A549 (cell line): Measurements from ENCODE around the gene PPP1R9A. TPM values are rescaled to one million over a fixed set of nuclear protein-coding genes. Genes with fewer than 3 reads are reported as not detected.

Experiments used
- ATAC-seq, 2 experiments: fragments of 200-7000 bp in 1 of 2; fragments of >200 bp in 1 of 2; cut with Nextera tagmentation in 1 of 2; cut with Tn5 transposase in 1 of 2; 3 replicates each; pipeline versions ENCODE4 v1.8.0 to v1.9.1; 2018 to 2020; ENCODE audit warnings: mild to moderate bottlenecking in 1 of 2, moderate library complexity in 1 of 2
- CTCF ChIA-PET: fragments of 300-600 bp; sonication (Branson Sonifier 250); formaldehyde crosslinking; extraction: SDS; loops from one replicate; lab custom pipeline; 2021; ENCODE audit warnings: antibody characterized with exemption, inconsistent platforms; lab: Yijun Ruan, JAX
- POLR2A ChIA-PET: fragments of 350-600 bp; formaldehyde crosslinking; extraction: SDS; loops from one replicate; lab custom pipeline; 2021; ENCODE audit warnings: antibody characterized with exemption, inconsistent platforms; lab: Yijun Ruan, JAX
- DNase-seq, 2 experiments: peaks; one replicate each; pipeline versions ENCODE4 v3.0.0 to v3.0.0-alpha.2; 2011 to 2016; ENCODE audit warnings: low read depth in 1 of 2, low spot score in 1 of 2
- FAIRE-seq: peaks from 2 replicates; lab custom pipeline; 2011; peaks lifted over from hg19 to GRCh38; lab: Jason Lieb, UNC
- H3K27ac ChIP-seq, 2 experiments: fragments of >200 bp; sonication (Bioruptor Twin); formaldehyde crosslinking; 3 replicates each; pipeline ENCODE4 v1.5.1; 2016 to 2017
- H3K4me1 ChIP-seq: fragments of >200 bp; sonication (Bioruptor Twin); formaldehyde crosslinking; 3 replicates; pipeline ENCODE4 v1.6.1; 2016
- H3K4me2 ChIP-seq: fragments of >200 bp; sonication (Bioruptor Twin); formaldehyde crosslinking; 3 replicates; pipeline ENCODE4 v1.6.1; 2016
- H3K4me3 ChIP-seq: fragments of >200 bp; sonication (Bioruptor Twin); formaldehyde crosslinking; 3 replicates; pipeline ENCODE4 v1.5.1; 2016
- H3K9me3 ChIP-seq: fragments of >200 bp; sonication (Bioruptor Twin); formaldehyde crosslinking; 3 replicates; pipeline ENCODE4 v1.6.1; 2016
- BHLHE40 ChIP-seq: IDR thresholded peaks from 2 replicates; pipeline ENCODE4 v1.6.1; 2012; ENCODE audit warnings: low read depth, low read length, inconsistent platforms
- CTCF ChIP-seq: fragments of >200 bp; sonication (Bioruptor Twin); formaldehyde crosslinking; IDR thresholded peaks from 3 replicates; pipeline ENCODE4 v1.5.1; 2016
- E2F6 ChIP-seq: IDR thresholded peaks from 2 replicates; pipeline ENCODE4 v1.6.1; 2012; ENCODE audit warnings: low read depth, borderline replicate concordance
- EHF ChIP-seq: fragments of 250-450 bp; sonication (Bioruptor Pico); IDR thresholded peaks from 2 replicates; pipeline ENCODE4 v1.5.0; 2020; ENCODE audit warnings: mild to moderate bottlenecking
- ESRRA ChIP-seq: fragments of 150-350 bp; IDR thresholded peaks from 2 replicates; pipeline ENCODE4 v1.6.1; 2014; ENCODE audit warnings: mild to moderate bottlenecking, low read length, borderline replicate concordance
- GATA3 ChIP-seq: IDR thresholded peaks from 2 replicates; pipeline ENCODE4 v1.6.1; 2012; ENCODE audit warnings: borderline replicate concordance
- HDAC2 ChIP-seq: fragments of 200-600 bp; sonication (generic); IDR thresholded peaks from 2 replicates; pipeline ENCODE4 v1.6.1; 2016
- HES2 ChIP-seq: fragments of >200 bp; sonication (Bioruptor Twin); formaldehyde crosslinking; IDR thresholded peaks from 2 replicates; pipeline ENCODE4 v1.6.1; 2016
- HEYL ChIP-seq: fragments of 250-450 bp; sonication (Bioruptor Pico); IDR thresholded peaks from 2 replicates; pipeline ENCODE4 v1.8.0; 2021; ENCODE audit warnings: mild to moderate bottlenecking, moderate library complexity
- HMGXB4 ChIP-seq: fragments of 250-450 bp; sonication (Bioruptor Pico); IDR thresholded peaks from 2 replicates; pipeline ENCODE4 v1.5.0; 2021; ENCODE audit warnings: mild to moderate bottlenecking, moderate library complexity, borderline replicate concordance
- HOXB13 ChIP-seq: fragments of 250-450 bp; sonication (Bioruptor Pico); IDR thresholded peaks from 2 replicates; pipeline ENCODE4 v1.5.0; 2020; ENCODE audit warnings: low read depth, mild to moderate bottlenecking, moderate library complexity
- KDM1A ChIP-seq: fragments of 200-600 bp; sonication (generic); IDR thresholded peaks from 2 replicates; pipeline ENCODE4 v1.6.1; 2016; ENCODE audit warnings: low read depth, mild to moderate bottlenecking
- KDM5A ChIP-seq: fragments of 200-600 bp; sonication (generic); IDR thresholded peaks from 2 replicates; pipeline ENCODE4 v1.6.1; 2016; ENCODE audit warnings: antibody characterized with exemption, mild to moderate bottlenecking
- MAZ ChIP-seq: fragments of 150-350 bp; IDR thresholded peaks from 2 replicates; pipeline ENCODE4 v1.6.1; 2014; ENCODE audit warnings: antibody characterized with exemption, low read depth, low read length, borderline replicate concordance
- MYC ChIP-seq: IDR thresholded peaks from 2 replicates; pipeline ENCODE4 v1.6.1; 2012; ENCODE audit warnings: mild to moderate bottlenecking, inconsistent platforms, low read length, improper control_type of control experiment, borderline replicate concordance
- PHF8 ChIP-seq: fragments of 200-600 bp; sonication (generic); IDR thresholded peaks from 2 replicates; pipeline ENCODE4 v1.6.1; 2016; ENCODE audit warnings: low read depth, mild to moderate bottlenecking, antibody characterized with exemption, moderate library complexity, borderline replicate concordance
- POLR2A ChIP-seq: IDR thresholded peaks from 2 replicates; pipeline ENCODE4 v1.6.1; 2012; ENCODE audit warnings: mild to moderate bottlenecking, low read length
- RARB ChIP-seq: fragments of 250-450 bp; sonication (Bioruptor Pico); IDR thresholded peaks from 2 replicates; pipeline ENCODE4 v1.8.0; 2021; ENCODE audit warnings: mild to moderate bottlenecking, moderate library complexity
- REST ChIP-seq: fragments of 200-600 bp; sonication (generic); IDR thresholded peaks from 2 replicates; pipeline ENCODE4 v1.6.1; 2016; ENCODE audit warnings: antibody characterized with exemption, mild to moderate bottlenecking, moderate library complexity
- RFX5 ChIP-seq: fragments of 450-650 bp; IDR thresholded peaks from 2 replicates; pipeline ENCODE4 v1.7.1; 2014; ENCODE audit warnings: antibody characterized with exemption, mild to moderate bottlenecking, moderate library complexity
- ZC3H11A ChIP-seq: fragments of 450-650 bp; IDR thresholded peaks from 2 replicates; pipeline ENCODE4 v1.6.1; 2014; ENCODE audit warnings: antibody characterized with exemption, mild to moderate bottlenecking
- WGBS: methylation state at CpG from one replicate; pipeline ENCODE4 v1.1.6; 2017; ENCODE audit errors: missing lambda C conversion rate; 5-methylcytosine and 5-hydroxymethylcytosine counted together
- polyA plus RNA-seq, 4 experiments: library from polyadenylated mRNA; depleted of rRNA in 3 of 4; stranded (reverse); fragments of >200 nt; fragmentation: RNase III in 1 of 4; extraction: RNeasy Plus Mini Kit Qiagen cat#74134 plus additional on column Dnase treatment in 1 of 4; gene quantifications; 2 replicates in 3 of 4; 3 replicates in 1 of 4; pipeline ENCODE4 v1.2.3, GENCODE V29; 2011 to 2017

PPP1R9A gene
- polyA plus RNA-seq, 2 of the 4 experiments (the other 2 are of a cell fraction): 5.0 to 18.7 TPM

- Histone ChIP-seq H3K4me1 (0 out of 3 replicates have a peak, but pooled peaks cover 6% of the 10 kb centered on the region), H3K4me2 (no peak overlapping the region), H3K9me3 (peaks cover 9% of the 10 kb centered on the region), H3K4me3 (no peak overlapping the region), H3K27ac (no peak overlapping the region)
- WGBS: 72% methylated on average over 11 of the region's 11 CpGs
- CTCF ChIA-PET: no interaction called here
- no peak for ATAC-seq
- TF ChIP-seq PHF8 (no peak), KDM5A (no peak), HMGXB4 (CRISPR knock-in tag) (no peak), ZC3H11A (no peak), E2F6 (no peak), KDM1A (no peak), CTCF (no peak), HES2 (no peak), HEYL (no peak)
- no peak for FAIRE-seq
- DNase-seq: no peak
- POLR2A ChIA-PET: no interaction called here
These were observed 29.4 kb upstream of the PPP1R9A start for GRCh38 chr7:94877731-94878670.

- POLR2A ChIA-PET: no interaction called here
- no peak overlapping the region for H3K4me2 ChIP-seq
- no peak overlapping the region for H3K27ac ChIP-seq
- H3K4me1 ChIP-seq: no peaks in the 10 kb centered on the region
- H3K4me3 ChIP-seq: no peak overlapping the region
- DNase-seq (no peak), FAIRE-seq (no peak), ATAC-seq (0 out of 6 replicates have a peak, but pooled peaks of 1 of the 2 experiments have one; percentile 43)
- CTCF ChIA-PET: interaction anchor here (0.6 kb wide), 1 partner anchor 731 kb away, joined by 3 read pairs; no protein-coding TSS in a partner anchor
- peaks cover 8% of the 10 kb centered on the region for H3K9me3 ChIP-seq
- WGBS: 40% methylated on average over 2 of the region's 2 CpGs
- TF ChIP-seq POLR2A (no peak), KDM1A (no peak), EHF (CRISPR knock-in tag) (no peak), RARB (CRISPR knock-in tag) (no peak), HDAC2 (no peak), HMGXB4 (CRISPR knock-in tag) (no peak), GATA3 (no peak), REST (no peak), ESRRA (no peak), MYC (no peak), BHLHE40 (no peak), HES2 (no peak), RFX5 (no peak), HOXB13 (CRISPR knock-in tag) (no peak), CTCF (no peak), MAZ (no peak)
These were observed 24.5 kb upstream of the PPP1R9A start for GRCh38 chr7:94882891-94883290.
